GM18498 (cell line): ENCODE data around the gene UBR4.
"Not testable (repeated sequence)": the region's sequence is repeated elsewhere in the genome, so short reads cannot be mapped to it uniquely, and the experiment has no call there.

Experiments used
- ATAC-seq: cut with Tn5 transposase; IDR thresholded peaks from one replicate; pipeline ENCODE4 v1.9.1; 2021; ENCODE audit warnings: mild to moderate bottlenecking, moderate library complexity; ENCODE audit not compliant: unreplicated experiment

The UBR4 gene

DNA sequence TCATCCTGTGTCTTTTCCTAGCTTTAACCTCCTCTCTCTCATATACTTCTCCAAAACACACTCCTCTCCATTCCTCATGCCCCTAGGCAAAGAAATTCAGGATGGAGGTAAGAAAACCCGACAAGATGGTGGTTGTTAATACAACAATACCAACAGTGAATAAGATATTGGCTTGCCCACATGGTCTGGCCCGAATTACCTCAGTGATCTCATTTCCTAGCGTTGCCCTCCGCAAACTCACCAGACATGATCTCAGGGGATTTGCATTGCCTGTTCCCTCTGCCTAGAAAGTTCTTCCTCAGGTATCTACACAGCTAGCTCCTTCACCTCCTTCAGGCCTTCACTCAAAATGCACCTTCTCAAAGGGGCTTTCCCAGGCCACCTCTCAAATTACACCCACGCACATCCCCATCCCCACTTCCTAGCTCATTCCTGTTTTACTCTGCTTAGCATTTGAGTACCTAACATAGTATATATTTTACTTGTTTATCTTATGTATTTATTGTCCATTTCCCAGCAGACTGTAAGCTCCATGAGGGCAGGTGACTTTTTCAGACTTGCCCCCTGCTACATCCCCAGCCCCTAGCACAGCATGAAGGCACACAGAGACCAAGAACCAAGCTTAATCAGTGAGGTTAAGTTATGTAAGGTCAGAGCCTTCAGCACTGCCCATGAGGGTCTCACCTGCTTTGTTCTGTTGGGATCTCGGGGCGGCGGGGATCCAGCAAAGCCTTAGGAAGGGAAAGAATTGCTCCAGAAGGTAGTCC lies 10.2 kb upstream of the UBR4 start:
- ATAC-seq: no peak

DNA sequence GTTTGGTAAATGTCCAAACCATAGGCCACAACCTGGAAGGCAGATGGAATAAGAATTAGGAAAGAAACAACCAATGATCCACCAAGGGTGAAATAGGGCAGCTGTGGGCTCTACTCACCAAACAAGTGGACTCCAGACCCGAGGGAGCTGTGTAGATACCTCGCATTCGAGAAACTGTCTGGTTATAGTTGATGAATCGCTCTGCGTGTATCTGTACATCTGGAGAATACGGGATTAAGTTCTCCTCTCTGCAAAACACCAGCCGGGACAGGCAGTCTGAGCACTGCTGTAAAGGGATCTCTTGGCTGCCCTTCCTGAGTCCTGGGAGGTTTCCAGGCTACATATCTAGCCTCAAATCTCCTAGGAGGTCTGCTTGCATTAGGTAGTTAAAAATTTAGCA lies 9.4 kb upstream of the UBR4 start:
- no peak for ATAC-seq

DNA sequence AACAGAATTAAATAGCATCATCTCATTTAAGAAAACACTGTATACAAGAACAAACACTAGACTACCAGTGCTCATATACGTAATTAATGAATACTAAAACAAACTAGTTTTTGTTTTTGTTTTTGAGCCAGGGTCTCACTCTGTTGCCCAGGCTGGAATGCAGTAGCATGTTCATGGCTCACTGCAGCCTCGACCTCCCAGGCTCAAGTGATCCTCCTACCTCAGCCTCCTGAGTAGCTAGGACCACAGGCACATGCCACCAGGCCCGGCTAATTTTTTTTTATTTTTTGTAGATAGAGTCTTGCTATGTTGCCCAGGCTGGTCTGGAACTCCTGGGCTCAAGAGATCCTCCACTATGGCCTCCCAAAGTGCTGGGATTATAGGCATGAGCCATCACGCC lies 6.5 kb upstream of the UBR4 start:
- not testable (repeated sequence) for ATAC-seq

DNA sequence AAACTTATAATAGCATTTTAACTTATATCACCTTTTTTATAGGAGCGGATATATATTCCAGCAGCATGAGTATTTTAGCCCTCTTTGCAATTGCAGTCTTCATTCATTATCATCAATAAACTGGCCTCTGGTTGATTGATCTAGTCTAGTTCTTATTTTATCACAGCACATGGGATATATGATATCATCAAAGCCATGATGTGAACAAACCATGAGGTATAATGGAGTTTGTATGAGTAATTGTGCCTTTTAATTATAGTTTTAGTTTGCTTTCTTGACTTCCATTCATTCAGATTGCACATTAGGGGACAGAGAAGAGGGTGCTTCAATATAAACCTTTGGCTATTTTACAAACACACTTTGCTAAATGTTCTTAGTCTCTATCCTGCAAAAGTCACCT lies 3.5 kb upstream of the UBR4 start:
- ATAC-seq: no peak

- no peak for ATAC-seq
These were observed 2.1 kb upstream of the UBR4 start for GRCh38 chr1:19212167-19212566.

DNA sequence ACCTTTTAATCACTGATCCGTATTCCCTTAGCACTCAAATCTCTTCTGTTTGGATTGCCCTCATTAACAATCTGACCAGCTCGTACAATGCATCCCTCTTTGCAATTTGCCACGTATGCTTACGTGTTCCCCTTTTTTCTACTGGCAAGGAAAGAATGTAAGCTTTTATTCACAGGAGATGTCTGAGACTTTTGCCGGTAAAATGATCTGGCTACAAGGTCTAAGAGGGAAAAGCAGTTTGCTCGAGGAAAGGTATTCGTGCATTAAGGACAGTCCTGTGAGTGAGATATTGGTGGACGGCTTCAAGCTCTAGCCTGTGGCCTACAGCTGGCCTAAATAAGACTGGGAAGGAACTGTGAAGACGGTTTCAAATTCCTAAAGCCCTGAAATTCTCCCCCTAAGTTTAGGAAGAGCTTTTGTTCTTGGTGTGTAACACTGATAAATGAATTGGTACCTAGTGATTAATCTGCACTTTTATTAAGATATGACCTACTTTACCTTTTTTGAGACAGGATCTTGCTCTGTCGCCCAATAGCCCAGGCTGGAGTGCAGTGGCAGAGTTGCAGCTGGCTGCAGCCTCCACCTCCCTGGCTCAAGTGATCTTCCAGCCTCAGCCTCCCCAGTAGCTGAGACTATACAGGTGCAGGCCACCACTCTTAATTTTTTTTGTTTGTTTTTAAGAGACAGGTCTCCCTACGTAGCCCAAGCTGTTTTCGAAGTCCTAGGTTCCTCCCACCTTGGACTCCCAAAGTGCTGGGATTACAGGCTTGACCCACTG lies 895 bp upstream of the UBR4 start:
- no peak for ATAC-seq

- ATAC-seq: peak; percentile 37
These were observed 552 bp downstream of the UBR4 start for GRCh38 chr1:19209439-19209989.

- no peak for ATAC-seq
These were observed 1.2 kb downstream of the UBR4 start for GRCh38 chr1:19208710-19209438.

- ATAC-seq: no peak
These were observed 3.1 kb downstream of the UBR4 start for GRCh38 chr1:19206947-19207346.

GRCh38 chr1:19205845-19206244 lies 4.2 kb downstream of the UBR4 start:
- ATAC-seq: no peak

- ATAC-seq: no peak
These were observed 4.7 kb downstream of the UBR4 start for GRCh38 chr1:19205403-19205802.

- no peak for ATAC-seq
These were observed 5.4 kb downstream of the UBR4 start for GRCh38 chr1:19204446-19205266.

GRCh38 chr1:19203440-19203839 lies 6.6 kb downstream of the UBR4 start:
- ATAC-seq: no peak

GRCh38 chr1:19202396-19202795 lies 7.7 kb downstream of the UBR4 start:
- no peak for ATAC-seq

DNA sequence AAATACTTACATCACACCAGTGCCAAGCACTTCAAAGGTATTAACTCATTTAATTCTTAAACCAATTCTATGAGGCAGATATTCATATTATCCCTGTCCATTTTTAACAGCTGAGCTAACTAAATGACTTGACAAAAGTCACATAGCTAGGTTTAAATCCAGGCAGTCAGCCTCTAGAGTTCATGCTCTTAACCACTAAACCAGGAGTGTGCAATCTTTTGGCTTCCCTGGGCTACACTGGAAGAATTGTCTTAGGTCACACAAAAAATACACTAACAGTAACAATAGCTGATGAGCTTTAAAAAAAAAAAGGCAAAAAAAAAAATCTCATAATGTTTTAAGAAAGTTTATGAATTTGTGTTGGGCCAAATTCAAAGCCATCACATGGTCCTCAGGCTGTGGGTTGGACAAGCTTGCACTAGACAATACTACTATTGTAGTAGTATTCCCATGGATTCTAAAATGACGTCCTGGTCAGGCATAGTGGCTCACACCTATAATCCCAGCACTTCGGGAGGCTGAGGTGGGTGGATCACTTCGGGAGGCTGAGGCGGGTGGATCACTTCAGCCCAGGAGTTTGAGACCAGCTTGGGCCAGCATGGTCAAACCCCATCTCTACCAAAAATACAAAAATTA lies 10.0 kb downstream of the UBR4 start:
- no peak for ATAC-seq

GRCh38 chr1:19199329-19199968 lies 10.6 kb downstream of the UBR4 start:
- no peak for ATAC-seq

DNA sequence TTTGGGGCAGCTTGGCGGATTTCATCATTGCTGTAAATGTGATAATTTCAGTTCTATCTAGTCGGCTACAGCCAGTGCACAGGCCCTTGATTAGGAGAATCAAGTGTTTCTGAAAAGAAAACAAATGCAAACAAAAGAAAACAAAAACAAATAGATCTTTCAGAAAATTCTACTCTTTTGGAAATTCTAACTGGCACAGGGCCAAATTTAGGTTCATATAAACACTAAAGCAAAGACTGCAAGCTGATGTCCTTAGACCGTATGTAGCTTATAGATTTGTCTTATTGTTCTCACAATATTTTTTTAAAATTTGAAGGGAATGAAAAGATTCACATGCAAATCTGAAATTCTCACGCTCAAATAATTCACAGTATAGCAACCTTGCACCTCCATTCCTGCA lies 11.2 kb downstream of the UBR4 start:
- no peak for ATAC-seq

DNA sequence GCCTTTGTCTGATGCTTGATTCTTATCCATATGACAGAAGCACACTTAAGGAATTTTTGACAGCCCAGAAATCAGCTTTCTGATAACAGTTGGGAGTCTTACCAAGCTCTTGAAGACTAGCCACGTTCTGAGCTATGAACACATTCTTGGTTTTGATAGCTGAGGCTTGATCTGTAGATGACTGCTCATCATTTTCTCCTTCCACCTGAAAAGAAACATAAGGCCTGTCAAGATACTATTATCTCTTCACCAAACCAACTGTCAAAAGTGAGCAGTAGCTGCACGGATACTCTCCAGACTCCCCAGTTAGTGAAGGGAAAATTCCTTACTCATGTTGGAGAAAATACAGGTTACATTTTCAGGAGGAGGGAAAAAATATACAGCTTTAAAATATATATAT lies 12.2 kb downstream of the UBR4 start:
- ATAC-seq: no peak

GRCh38 chr1:19196331-19196730 lies 13.7 kb downstream of the UBR4 start:
- no peak for ATAC-seq

DNA sequence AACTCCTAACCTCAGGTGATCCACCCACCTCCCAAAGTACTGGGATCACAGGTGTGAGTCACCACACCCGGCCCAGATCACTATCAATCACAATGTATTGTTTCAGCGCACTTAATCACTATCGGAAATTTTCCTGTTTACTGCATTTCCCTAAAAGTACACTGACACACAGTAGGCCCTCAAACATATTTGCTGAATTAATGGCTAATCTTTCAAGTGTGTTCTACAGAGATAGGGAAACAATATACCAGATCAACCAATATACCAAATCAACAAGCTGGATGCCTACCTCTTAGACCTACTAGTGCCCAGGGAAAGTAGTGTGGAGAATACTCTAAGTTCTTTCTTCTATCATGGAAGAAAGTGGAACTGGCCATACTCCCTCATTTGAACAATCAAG lies 17.1 kb downstream of the UBR4 start:
- ATAC-seq: no peak
